GM18507 (cell line): ENCODE data around the gene SMIM8.

ENCODE experiments used
- DNase-seq: peaks from one replicate; pipeline ENCODE4 v3.0.0; 2011; ENCODE audit warnings: low read depth; ENCODE audit not compliant: insufficient read length; ENCODE audit errors: extremely low spot score
- FAIRE-seq: peaks from 2 replicates; lab custom pipeline; 2011; peaks lifted over from hg19 to GRCh38; lab: Jason Lieb, UNC

SMIM8 gene

GRCh38 chr6:87376643-87377042, 54.3 kb downstream of the SMIM8 start:
- no peak for DNase-seq
- no peak for FAIRE-seq

- FAIRE-seq (peak; percentile 81), DNase-seq (no peak)
These were observed 56.6 kb downstream of the SMIM8 start for GRCh38 chr6:87378947-87379346.

- DNase-seq (no peak), FAIRE-seq (no peak)
These were observed 60.5 kb downstream of the SMIM8 start for GRCh38 chr6:87382861-87383260.

DNA sequence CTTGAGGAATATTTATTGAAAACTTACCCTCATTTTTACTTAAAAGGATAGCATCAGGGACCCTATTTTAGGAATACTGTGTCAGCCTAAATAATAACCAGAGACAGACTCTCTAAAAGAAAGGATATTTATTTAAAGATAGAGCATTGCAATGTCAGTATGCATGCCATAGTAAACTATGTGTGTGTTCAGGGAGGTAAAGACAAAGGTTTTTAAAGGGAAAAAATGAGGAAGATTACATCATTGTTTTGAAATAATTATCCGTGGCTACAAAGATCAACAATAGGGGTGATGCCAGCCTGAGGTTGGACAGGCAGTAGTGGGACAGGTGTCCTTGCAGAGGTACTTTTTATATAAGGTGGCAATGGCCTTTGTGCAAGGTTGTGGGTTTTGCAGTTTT, 61.6 kb downstream of the SMIM8 start:
- FAIRE-seq (no peak), DNase-seq (no peak)

DNA sequence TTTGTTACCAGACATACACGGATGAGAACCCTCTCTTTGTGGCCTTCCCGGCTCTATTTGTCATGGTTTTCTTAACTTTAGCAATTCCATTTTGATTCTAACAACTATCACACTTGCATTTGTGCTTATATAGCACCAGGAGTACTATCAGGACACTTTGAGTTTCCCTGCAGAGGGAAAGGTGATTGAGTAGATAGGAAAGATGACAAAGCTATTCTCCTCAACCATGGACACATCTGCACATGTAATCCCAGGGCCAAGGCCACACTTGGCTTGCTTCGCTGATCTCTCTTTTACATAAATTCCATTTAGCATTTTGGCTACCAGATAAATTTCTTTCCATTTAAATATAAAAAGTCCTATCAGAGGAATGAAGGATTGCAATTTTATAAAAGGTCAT, 62.1 kb downstream of the SMIM8 start:
- FAIRE-seq (no peak), DNase-seq (no peak)

- peak; percentile 62 for FAIRE-seq
- DNase-seq: no peak
These were observed 68.9 kb downstream of the SMIM8 start for GRCh38 chr6:87391334-87391733.
